NCI-H2227 (cell line): ENCODE data around the gene POLA2.
"Not testable (repeated sequence)": the region's sequence is repeated elsewhere in the genome, so short reads cannot be mapped to it uniquely, and the experiment has no call there.

Experiments used
- DNase-seq: peaks from one replicate; lab custom pipeline; 2025; ENCODE audit not compliant: unreplicated experiment; lab: John Stamatoyannopoulos, UW

The POLA2 gene

GRCh38 chr11:65261591-65262380 lies at the start of gene POLA2:
Gene POLA2, plus strand, starts transcription at chr11:65261962. Its CDS starts 331 bp downstream, at chr11:65262293.
- peak; percentile 99 for DNase-seq

GRCh38 chr11:65212226-65212801 lies 49.4 kb upstream of the POLA2 start:
- no peak for DNase-seq

- no peak for DNase-seq
Measured at GRCh38 chr11:65213322-65214211, 48.2 kb upstream of the POLA2 start.

- no peak for DNase-seq
Measured at GRCh38 chr11:65214212-65214845, 47.4 kb upstream of the POLA2 start.

- DNase-seq = no peak
Measured at GRCh38 chr11:65215441-65216076, 46.2 kb upstream of the POLA2 start.

GRCh38 chr11:65216830-65217229 lies 44.9 kb upstream of the POLA2 start:
- DNase-seq = no peak

GRCh38 chr11:65217441-65218423 lies 44.0 kb upstream of the POLA2 start:
- DNase-seq = no peak

- DNase-seq = no peak
Measured at GRCh38 chr11:65218446-65218845, 43.3 kb upstream of the POLA2 start.

- DNase-seq = no peak
Measured at GRCh38 chr11:65219930-65220213, 41.9 kb upstream of the POLA2 start.

- DNase-seq = no peak
Measured at GRCh38 chr11:65221026-65221425, 40.7 kb upstream of the POLA2 start.

- DNase-seq = no peak
Measured at GRCh38 chr11:65223011-65223410, 38.8 kb upstream of the POLA2 start.

- no peak for DNase-seq
Measured at GRCh38 chr11:65224930-65225278, 36.9 kb upstream of the POLA2 start.

GRCh38 chr11:65225279-65226102 lies 36.3 kb upstream of the POLA2 start:
- no peak for DNase-seq

GRCh38 chr11:65226103-65226442 lies 35.7 kb upstream of the POLA2 start:
- no peak for DNase-seq

GRCh38 chr11:65227879-65228278 lies 33.9 kb upstream of the POLA2 start:
- DNase-seq = no peak

- DNase-seq = no peak
Measured at GRCh38 chr11:65236194-65237059, 25.3 kb upstream of the POLA2 start.

- not testable (repeated sequence) for DNase-seq
Measured at GRCh38 chr11:65238302-65238701, 23.5 kb upstream of the POLA2 start.

GRCh38 chr11:65241134-65241533 lies 20.6 kb upstream of the POLA2 start:
- DNase-seq = no peak
